GM21717 (cell line): ENCODE results near the gene WIPF1.

Experiments
- ATAC-seq: cut with Tn5 transposase; IDR thresholded peaks from one replicate; pipeline ENCODE4 v1.9.1; 2021; ENCODE audit warnings: mild to moderate bottlenecking, moderate library complexity; ENCODE audit not compliant: unreplicated experiment

The WIPF1 gene

GRCh38 chr2:174623106-174623637, 25.6 kb upstream of the WIPF1 start:
- no peak for ATAC-seq

DNA sequence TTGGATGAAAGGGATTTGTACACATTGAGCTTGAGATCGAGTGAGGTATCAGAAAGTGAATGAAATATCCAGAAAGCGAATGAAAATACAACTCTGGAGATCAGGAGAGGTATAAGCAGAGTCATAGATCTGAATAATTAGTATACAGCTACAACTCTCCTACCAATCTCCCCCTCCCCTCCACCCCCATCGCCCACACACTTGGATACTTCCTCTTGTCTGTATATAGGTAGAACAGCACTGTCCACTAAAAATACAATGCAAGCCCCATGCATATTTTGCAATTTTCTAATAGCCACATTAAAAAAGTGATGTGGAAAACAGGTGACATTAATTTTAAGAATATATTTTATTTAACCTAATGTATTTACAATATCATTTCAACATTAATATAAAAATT, 23.7 kb upstream of the WIPF1 start:
- ATAC-seq, result no peak

- ATAC-seq, result no peak
Measured at GRCh38 chr2:174618179-174618578, 20.6 kb upstream of the WIPF1 start.

GRCh38 chr2:174617718-174618117, 20.1 kb upstream of the WIPF1 start:
- ATAC-seq, result no peak

GRCh38 chr2:174617120-174617519, 19.5 kb upstream of the WIPF1 start:
- ATAC-seq, result no peak

DNA sequence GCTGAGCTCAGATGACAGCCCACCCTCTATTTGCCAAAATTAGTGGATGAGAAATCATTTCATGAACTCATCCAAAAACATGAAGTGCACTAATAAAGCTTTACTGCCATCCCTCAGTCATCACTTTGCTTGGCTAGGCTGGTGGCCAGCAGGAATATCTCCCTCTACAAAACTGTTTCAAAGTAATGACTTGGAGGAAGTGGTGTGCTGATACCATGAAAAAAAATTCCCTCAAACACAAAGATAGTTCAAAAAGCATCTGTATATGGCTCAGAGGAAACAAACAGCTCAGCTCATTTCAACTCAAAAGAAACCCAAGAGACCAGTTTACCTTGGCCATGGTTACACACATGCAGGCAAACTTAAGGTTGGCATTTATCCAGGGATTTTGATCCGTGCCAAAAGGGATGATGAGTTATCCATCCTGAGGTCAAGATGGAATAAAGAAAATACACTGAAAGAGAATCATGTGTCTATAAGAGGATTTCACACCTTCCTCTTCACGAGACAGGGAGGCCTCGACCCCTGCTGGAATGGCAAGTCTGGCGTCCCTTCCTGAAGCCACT, 18.4 kb upstream of the WIPF1 start:
- no peak for ATAC-seq

GRCh38 chr2:174614261-174614660, 16.7 kb upstream of the WIPF1 start:
- no peak for ATAC-seq

DNA sequence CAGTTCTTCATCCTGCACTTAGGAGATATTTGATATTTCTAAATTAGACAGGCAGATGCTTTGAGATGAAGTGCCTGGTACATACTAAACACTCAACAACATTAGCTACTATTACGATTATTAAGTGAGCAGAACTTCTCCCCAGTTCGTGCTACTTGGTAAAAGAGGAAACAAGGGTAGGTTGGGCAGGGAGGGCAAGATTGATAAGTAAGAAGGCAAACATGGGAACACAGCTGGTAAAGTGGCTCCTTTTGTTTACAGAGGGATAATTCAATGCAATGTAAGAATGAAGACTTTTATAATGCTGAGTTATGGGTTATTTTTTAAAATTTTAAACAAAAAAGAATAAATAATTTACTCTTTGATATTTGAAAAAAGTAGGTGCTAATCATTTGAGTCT, 15.9 kb upstream of the WIPF1 start:
- no peak for ATAC-seq

- ATAC-seq, result no peak
Measured at GRCh38 chr2:174612970-174613369, 15.4 kb upstream of the WIPF1 start.

- no peak for ATAC-seq
Measured at GRCh38 chr2:174611854-174612253, 14.2 kb upstream of the WIPF1 start.

DNA sequence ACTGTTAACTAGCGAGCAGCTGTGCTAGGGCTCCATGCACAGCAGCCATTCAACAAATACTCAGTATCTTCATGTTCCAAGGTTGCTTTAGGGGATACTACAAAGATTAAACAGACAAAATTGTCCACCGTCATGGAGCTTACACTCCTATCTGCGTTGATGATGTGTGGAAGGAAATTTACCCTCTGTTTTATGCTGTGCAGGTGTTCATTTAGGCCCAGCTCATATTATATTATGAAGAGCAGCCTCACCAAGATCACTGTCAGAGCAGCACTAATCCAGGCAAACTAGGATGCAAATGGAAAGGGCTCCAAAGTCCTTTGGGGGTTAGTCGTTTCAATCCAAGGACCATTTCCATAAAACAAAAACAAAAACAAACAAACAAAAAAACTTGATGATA, 13.4 kb upstream of the WIPF1 start:
- no peak for ATAC-seq

DNA sequence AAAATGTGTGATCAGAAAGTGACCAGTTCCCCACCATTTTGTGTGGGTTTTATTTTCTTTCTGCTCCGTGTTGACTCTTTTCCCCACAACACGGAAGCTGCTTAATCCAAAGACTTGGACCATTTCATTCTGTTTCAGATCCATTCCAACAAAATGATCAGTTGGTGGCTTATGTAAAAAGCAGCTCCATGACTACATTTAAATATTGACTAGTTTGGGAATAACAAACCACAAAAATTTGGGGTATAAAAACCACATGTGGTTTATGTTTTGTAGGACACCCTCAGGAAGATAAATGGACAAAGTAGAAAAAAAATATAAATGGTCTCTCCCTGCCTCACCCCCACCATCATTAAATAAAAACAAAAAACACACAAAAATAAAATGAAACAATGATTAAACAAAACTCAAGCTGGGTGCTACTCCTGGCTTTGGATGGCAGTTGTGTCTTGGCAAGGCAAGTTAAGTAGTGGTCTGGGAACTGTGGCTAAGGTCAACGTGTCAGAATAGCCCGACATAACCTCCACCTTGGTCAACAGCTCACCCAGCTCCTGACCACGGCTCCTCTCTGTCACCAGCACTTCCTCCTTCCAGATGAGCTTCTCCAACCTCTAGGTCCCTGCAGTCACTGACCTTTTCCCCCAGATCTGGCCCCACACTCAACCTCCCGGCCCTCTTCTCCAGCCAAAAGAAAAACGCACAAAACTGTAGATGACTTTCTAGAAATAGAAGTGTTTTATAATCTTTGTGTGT, 12.8 kb upstream of the WIPF1 start:
- ATAC-seq, result no peak

DNA sequence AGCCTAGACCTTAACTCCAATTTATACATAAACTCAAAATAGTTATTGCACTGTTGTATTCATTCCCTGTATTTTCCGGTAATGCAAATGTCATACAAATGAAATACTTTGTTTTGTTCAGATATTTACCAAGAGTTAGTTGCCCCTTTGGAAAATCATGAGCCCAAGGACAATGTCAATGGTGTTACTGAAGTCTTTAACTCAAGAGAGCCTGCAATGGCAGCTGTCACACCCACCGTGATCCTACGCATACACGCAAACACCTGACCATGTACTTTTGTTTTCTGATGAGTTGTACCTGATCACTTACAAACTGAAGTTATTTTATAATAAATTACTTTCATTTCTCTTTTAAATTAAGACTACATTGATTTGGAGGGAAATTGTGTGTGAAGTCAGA, 11.7 kb upstream of the WIPF1 start:
- no peak for ATAC-seq

- ATAC-seq, result peak; percentile 42
Measured at GRCh38 chr2:174608866-174609214, 11.2 kb upstream of the WIPF1 start.

DNA sequence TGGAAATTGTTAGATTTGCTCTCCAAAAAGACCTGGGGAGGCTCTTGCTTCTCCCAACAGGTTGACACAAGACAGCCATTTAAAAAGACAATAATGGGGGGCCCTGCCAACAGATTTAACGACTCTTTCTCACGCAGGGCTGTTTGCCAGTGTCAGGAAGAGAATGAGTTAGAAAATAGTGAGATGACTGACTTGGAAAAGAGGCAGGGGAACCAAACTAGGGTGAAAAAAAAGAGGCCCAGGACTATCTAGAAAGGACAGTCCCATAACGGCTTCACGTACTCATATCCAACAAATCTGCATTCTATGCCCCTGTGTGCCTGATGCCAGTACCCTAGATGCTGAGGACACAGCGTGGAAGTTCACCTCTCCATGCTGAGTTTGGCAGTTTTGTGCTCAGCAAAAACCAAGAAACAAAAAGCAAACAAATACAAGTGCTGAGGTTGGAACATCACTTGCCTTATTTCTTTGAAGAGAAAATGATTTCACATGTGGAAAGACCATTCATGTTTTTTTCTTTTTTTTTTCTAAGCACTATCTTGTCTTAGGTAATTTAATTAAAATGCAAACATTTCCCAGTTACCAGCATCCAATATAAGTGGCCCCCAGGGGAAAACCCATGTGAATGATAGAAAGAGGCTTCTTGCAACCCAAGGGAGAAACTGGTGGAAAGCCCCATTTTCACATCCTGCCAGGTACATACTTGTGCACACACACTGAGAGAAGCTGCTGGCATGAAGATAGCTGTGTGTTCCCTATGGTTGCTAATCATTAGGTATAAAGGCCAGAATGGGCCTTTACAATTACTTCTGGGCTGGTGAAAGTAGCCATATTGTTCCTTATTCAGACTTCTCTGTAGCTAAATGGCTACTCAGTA, 10.6 kb upstream of the WIPF1 start:
- ATAC-seq, result peak; percentile 76

DNA sequence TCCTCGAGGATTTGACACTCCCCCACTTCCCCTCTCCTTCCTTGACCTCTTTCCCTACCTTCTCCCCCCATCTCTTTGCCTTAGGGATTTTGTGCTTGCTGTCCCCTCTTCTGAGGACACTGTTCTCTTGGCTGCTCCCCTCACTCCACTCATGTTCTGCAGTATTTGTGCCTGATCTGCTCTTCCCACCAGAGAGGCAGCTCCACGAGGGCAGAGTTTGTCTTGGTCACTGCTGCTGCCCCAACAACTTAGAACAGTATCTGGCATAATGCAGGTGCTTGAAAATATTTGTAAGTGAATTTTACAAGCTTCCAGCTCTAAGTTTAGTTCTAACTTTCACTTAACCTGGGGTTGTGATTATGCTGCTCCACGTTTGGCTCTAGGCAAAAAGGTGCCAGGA, 10.0 kb upstream of the WIPF1 start:
- ATAC-seq, result no peak

- ATAC-seq, result peak; percentile 38
Measured at GRCh38 chr2:174606336-174606735, 8.7 kb upstream of the WIPF1 start.

GRCh38 chr2:174605687-174606086, 8.1 kb upstream of the WIPF1 start:
- ATAC-seq, result no peak

DNA sequence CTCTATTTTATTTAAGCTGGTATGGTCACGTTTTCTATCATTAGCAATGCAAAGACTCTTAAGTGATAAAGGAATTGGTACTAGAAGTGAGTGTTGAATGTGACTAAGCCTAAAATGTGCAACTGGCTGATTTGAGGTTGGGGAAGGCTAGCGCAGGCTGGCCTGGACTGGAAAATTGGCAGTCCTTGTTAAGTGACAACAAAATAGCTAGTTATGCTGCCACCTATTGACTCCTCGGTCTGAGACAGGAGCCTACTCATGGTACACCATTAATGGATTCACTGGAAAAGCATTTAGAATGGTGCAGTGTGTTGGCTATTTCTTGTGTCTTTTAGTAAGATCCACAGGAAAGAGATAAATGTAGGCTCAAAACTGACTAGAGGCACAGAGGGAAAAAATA, 5.7 kb upstream of the WIPF1 start:
- peak; percentile 35 for ATAC-seq

GRCh38 chr2:174602745-174603144, 5.1 kb upstream of the WIPF1 start:
- ATAC-seq, result no peak

GRCh38 chr2:174600349-174600748, 2.7 kb upstream of the WIPF1 start:
- peak; percentile 36 for ATAC-seq
